IPS-18c (cell line): Measurements from ENCODE around the gene KCNN1.
"Not testable (repeated sequence)": the region's sequence is repeated elsewhere in the genome, so short reads cannot be mapped to it uniquely, and the experiment has no call there.

Source experiments
- H3K4me3 ChIP-seq: 2 replicates; pipeline ENCODE4 v1.7.0; 2013; ENCODE audit warnings: low read depth, mild to moderate bottlenecking, low read length, moderate library complexity; ENCODE audit not compliant: insufficient read depth
- H3K9me3 ChIP-seq: one replicate; pipeline ENCODE4 v1.6.1; 2013; ENCODE audit warnings: mild to moderate bottlenecking, low read length, moderate library complexity; ENCODE audit not compliant: control insufficient read depth, insufficient read depth

The KCNN1 gene

GRCh38 chr19:17966550-17967256, at the start of gene KCNN1:
KCNN1 (plus strand) TSS chr19:17967107; CDS start chr19:17973889, 6,782 bp downstream.
- peak within 1 kb of the TSS; percentile 69 for H3K4me3 ChIP-seq

DNA sequence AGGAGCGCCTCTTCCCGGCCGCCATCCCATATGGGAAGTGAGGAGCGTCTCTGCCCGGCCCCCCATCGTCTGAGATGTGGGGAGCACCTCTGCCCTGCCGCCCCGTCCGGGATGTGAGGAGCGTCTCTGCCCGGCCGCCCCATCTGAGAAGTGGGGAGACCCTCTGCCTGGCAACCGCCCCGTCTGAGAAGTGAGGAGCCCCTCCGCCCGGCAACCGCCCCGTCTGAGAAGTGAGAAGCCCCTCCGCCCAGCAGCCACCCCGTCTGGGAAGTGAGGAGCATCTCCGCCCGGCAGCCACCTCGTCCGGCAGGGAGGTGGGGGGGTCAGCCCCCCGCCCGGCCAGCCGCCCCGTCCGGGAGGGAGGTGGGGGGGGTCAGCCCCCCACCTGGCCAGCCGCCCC, 48.8 kb upstream of the KCNN1 start:
- H3K4me3 ChIP-seq, H3K9me3 ChIP-seq: not testable (repeated sequence)

More at GRCh38 chr19:17966550-17967256, at the start of gene KCNN1:
- H3K9me3 ChIP-seq, result no peaks in the 10 kb centered on the region

- not testable (repeated sequence) for H3K9me3 ChIP-seq, H3K4me3 ChIP-seq
Measured at GRCh38 chr19:17919122-17919521, 47.8 kb upstream of the KCNN1 start.

DNA sequence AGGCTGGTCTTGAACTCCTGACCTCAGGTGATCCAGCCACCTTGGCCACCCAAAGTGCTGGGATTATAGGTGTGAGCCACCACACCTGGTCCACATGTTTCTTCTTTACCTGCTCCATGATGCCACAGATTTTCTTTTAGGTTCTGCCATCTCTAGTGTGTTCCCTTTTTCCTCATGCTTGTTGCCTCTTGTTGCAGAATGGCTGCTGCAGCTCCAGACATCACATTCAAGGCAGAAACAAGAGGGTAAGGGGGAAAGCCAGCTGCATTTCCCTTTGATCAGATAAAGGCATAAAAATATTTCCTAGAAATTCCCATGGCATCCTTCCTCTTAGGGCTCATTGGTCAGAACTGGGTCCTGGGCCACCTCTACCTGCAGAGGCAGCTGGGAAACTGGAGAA, 46.4 kb upstream of the KCNN1 start:
- Histone ChIP-seq H3K9me3 (peaks cover 4% of the 10 kb centered on the region), H3K4me3 (no peak overlapping the region)

DNA sequence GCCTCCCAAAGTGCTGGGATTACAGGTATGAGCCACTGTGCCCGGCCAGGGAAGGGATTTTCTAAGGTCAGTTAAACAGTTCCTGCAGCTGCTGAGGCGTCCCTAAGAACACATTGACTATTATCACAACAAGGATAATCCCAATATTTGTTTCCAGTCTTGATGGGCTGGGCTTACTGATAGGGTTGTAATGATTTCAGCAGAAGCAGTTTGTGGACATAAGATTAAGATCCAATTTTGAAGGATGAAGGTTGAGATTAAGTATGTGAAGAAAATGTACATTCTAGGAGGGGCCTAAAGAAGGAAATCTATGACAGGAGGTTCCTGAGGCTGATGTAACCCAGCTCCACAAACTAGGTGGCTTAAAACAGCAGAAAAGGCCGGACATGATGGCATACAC, 44.8 kb upstream of the KCNN1 start:
- Histone ChIP-seq H3K9me3 (peaks cover 4% of the 10 kb centered on the region), H3K4me3 (no peak overlapping the region)

DNA sequence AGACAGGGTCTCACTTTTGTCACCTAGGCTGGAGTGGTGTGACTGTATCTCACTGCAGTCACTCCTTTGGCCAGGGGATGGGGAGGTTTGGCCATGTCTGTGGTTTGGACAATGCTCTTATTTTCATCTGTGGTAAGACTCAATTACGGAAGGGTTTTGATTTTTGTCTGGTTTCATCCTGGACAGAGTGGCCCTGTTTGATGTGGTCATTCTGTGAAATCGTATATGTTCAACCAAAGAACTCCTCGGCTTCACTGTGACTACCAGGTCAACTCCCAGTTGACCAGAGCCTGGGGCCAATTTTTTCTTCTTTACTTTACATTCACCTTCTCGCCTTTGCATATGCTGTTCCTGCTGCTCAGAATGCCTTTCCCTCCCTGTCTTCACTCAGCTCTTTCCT, 40.9 kb upstream of the KCNN1 start:
- Histone ChIP-seq H3K4me3 (no peak overlapping the region), H3K9me3 (no peaks in the 10 kb centered on the region)

GRCh38 chr19:17929056-17929455, 37.9 kb upstream of the KCNN1 start:
- no peaks in the 10 kb centered on the region for H3K9me3 ChIP-seq
- no peak overlapping the region for H3K4me3 ChIP-seq

DNA sequence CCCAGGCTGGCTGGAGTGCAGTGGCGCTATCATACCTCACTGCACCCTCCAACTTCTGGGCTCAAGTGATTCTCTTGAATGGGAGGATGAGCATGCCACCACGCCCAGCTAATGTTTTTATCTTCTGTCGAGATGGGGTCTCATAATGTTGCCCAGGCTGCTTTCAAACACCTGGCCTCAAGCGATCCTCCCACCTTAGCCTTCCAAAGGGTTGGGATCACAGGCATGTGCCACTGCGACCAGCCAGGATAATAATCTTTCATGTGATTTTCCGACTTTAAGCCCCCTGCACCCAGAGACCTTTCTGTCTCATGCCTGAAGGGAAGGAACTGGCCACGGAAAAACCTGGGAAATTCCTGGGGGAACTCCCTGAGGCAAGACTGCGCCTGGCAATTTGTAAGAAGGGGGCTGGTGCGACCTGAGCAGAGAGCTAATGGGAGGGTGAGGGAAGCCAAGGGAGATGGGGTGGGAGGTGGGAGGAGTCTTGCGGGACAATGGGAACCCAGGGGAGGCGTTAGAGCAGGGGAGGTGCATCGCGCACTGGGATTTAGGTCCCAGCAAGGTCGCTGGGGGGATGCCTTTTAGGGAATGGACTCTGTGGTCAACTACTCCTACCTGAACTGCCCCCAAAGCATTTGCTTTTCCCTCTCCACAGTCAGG, 35.2 kb upstream of the KCNN1 start:
- peak overlapping the region; percentile 90; the same call in 1 of the 2 replicates for H3K4me3 ChIP-seq
- H3K9me3 ChIP-seq, result no peaks in the 10 kb centered on the region

GRCh38 chr19:17932485-17933338, 34.2 kb upstream of the KCNN1 start, which contains the start of gene CCDC124:
CCDC124 (plus strand) TSS chr19:17933015; CDS start chr19:17936421, 3,406 bp downstream.
- Histone ChIP-seq H3K9me3 (no peaks in the 10 kb centered on the region), H3K4me3 (peak within 1 kb of the TSS; percentile 90)

GRCh38 chr19:17933414-17934129, 33.3 kb upstream of the KCNN1 start:
- no peaks in the 10 kb centered on the region for H3K9me3 ChIP-seq
- peak overlapping the region; percentile 90 for H3K4me3 ChIP-seq

DNA sequence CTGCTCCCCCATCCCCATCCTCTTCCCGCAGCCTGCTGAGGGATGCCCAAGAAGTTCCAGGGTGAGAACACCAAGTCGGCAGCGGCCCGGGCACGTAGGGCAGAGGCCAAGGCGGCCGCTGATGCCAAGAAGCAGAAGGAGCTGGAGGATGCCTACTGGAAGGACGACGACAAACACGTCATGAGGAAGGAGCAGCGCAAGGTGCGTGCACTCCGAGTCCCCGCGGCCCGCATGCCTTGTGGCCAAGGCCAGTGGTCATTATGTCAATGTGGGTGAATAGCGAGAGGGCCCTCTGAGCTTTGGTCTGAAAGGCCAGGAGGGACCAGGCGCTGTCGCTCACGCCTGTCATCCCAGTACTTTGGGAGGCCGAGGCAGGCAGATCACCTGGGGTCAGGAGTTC, 30.5 kb upstream of the KCNN1 start:
- no peak overlapping the region for H3K4me3 ChIP-seq
- H3K9me3 ChIP-seq, result no peaks in the 10 kb centered on the region

DNA sequence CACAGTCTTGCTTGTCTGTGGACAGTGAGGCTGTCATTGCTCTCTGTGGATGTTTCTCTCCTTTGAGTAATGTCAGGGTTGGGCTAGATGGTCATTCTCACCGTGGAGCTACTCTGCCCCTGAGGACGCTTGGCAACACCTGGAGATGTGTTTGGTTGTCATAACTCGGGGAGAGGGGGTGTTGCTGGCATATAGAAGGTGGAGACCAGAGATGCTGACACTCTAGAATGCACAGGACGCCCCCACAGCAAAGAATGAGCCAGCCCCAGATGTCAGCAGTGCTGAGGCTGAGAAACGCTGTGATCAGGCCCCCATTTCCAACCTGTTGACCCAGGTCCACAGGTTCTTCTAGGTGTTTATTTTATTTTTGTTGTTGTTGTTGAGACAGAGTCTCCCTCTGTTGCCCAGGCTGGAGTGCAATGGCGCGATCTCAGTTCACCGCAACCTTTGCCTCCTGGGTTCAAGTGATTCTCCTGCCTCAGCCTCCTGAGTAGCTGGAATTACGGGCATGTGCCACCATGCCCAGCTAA, 29.5 kb upstream of the KCNN1 start:
- H3K4me3 ChIP-seq, result no peak overlapping the region
- H3K9me3 ChIP-seq, result no peaks in the 10 kb centered on the region

DNA sequence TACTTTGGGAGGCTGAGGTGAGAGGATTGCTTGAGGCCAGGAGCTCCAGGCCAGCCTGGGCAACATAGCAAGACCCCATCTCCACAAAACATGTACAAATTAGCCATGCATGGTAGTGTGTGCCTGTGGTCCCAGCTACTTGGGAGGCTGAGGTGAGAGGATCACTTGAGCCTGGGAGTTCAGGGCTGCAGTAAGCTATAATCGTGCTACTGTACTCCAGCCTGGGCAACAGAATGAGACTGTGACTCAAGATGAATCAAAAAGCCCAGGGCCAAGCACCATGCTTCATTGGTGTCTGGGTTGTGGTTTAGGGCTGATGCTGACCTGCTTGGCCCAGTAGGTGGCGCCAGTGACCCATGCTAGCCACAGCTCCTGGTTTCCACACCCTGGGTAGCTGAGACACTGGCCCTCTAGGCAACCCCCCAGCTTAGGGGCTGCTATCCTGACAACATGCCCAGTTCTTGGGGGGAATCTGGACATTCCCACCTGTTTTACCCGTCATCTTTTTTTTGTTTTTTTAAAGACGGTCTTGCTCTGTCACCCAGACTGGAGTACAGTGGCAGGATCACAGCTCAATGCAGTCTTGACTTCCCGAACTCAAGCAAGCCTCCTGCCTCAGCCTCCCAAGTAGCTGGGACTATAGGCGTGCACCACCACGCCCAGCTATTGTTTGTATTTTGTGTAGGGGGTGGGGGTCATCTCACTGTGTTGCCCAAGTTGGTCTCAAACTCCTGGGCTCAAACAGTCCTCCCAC, 28.6 kb upstream of the KCNN1 start:
- no peak overlapping the region for H3K4me3 ChIP-seq
- H3K9me3 ChIP-seq, result no peaks in the 10 kb centered on the region

DNA sequence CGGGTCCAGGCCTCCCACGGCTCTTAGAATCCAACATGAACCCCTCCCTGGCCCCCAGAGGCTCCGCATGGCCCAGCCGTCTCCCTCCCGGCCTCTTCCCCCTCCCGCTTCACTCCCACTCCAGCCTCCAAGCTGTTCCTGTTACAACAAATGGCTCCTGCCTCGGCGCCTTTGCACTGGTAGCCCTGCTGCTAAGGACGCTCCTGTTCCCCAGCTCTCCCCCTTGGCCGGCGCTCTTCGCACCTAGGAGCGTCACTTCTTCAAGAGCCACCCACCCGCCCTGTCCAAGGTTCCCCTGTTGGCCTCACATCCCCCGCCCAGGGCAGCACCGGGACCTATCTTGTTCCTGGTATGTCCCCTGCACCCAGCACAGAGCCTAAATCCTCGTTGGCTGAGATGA, 24.7 kb upstream of the KCNN1 start:
- H3K9me3 ChIP-seq, result no peaks in the 10 kb centered on the region
- no peak overlapping the region; the same call in 1 of the 2 replicates for H3K4me3 ChIP-seq

DNA sequence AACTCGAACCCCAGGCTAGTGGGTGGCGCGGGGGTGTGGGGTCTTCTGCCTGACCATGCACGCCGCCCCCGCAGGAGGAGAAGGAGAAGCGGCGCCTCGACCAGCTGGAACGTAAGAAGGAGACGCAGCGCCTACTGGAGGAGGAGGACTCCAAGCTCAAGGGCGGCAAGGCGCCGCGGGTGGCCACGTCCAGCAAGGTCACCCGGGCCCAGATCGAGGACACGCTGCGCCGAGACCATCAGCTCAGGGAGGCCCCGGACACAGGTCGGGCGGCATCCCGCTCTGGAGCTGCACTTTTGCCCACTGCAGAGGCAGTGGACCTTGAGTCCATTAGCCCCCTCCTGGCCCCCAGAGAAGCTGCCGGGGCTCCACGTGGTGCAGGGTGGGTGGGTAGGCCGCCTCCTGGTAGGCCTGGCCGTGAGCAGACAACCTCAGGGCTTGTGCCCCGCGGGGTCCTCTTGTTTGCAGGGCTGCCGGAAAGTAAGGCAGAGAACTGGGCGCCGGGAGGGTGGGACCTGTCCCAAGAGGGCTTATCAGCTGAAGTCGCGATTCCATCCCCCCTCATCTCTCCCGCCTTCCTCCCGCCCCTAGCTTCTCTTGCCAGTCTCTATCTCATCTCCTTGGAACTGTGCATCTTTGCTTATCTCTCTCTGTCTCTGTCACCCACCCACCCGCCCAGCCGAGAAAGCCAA, 24.2 kb upstream of the KCNN1 start:
- peak overlapping the region; percentile 25 for H3K4me3 ChIP-seq

More for the DNA sequence above, 24.2 kb upstream of the KCNN1 start:
- H3K9me3 ChIP-seq, result no peaks in the 10 kb centered on the region
